Measurements from ENCODE around the gene STPG4.

STPG4 gene

DNA sequence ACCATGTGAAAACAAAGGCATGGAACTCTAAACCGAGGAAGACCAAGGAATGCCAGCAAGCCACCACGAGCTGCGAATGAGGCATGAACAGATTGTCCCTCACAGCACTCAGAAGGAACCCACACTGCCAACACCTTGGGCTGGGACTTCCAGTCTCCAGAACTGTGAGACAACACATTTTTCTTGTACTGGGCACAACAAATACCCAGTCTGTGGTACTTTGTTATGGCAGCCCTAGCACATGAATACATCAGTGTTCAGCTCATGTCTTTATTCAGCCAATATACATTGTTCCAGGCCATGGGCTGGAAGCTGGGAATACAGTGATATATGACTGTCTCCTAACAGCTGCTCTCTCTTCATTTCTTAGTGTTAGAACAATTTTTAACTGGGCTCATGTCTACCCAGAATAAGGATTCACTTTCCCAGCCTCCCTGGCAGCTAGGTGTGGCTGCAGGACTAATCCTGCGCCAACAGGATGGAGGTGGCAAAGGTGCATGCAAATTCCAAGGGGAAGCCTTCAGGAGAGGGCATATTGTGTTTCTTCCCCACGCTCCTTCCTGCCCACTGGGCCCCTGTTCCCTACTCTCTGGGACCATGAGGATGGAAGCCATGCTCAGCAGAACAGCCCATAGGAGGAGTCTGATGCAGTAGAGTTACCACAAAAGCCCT, 59.6 kb downstream of the STPG4 start:
- TF ChIP-seq, protein P1, sequence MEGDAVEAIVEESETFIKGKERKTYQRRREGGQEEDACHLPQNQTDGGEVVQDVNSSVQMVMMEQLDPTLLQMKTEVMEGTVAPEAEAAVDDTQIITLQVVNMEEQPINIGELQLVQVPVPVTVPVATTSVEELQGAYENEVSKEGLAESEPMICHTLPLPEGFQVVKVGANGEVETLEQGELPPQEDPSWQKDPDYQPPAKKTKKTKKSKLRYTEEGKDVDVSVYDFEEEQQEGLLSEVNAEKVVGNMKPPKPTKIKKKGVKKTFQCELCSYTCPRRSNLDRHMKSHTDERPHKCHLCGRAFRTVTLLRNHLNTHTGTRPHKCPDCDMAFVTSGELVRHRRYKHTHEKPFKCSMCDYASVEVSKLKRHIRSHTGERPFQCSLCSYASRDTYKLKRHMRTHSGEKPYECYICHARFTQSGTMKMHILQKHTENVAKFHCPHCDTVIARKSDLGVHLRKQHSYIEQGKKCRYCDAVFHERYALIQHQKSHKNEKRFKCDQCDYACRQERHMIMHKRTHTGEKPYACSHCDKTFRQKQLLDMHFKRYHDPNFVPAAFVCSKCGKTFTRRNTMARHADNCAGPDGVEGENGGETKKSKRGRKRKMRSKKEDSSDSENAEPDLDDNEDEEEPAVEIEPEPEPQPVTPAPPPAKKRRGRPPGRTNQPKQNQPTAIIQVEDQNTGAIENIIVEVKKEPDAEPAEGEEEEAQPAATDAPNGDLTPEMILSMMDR (IDR thresholded peaks at IDR 0.05; ENCODE audit: low read depth, low read length): no peak
- H3K4me3 ChIP-seq (ENCODE audit: low read depth, low read length): no peak overlapping the region

GRCh38 chr2:47094511-47095142, 60.5 kb downstream of the STPG4 start:
- TF ChIP-seq, protein P1 (IDR thresholded peaks at IDR 0.05; ENCODE audit: low read depth, low read length): no peak
- no peak overlapping the region for H3K4me3 ChIP-seq (ENCODE audit: low read depth, low read length)

- H3K4me3 ChIP-seq (ENCODE audit: low read depth, low read length): no peak overlapping the region
- TF ChIP-seq, protein P1 (IDR thresholded peaks at IDR 0.05; ENCODE audit: low read depth, low read length): no peak
These were observed 61.5 kb downstream of the STPG4 start for GRCh38 chr2:47093626-47094025.

DNA sequence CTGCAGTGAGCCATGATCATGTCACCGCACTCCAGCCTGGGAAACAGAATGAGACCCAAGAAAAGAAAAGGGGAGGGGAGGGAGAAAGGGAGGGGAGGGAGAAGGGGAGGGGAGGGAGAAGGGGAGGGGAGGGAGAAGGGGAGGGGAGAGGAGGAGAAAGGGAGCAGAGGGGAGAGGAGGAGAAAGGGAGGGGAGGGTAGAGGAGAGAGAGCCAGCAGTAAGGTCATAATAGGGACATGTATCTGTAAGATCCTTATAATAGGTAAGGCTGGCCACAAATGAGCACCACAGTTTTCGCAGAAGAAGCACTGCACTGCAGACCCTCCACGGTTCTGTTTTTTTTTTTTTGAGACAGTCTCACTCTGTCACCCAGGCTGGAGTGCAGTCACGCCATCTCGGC, 62.6 kb downstream of the STPG4 start:
- TF ChIP-seq, protein P1 (IDR thresholded peaks at IDR 0.05; ENCODE audit: low read depth, low read length): no peak
- H3K4me3 ChIP-seq (ENCODE audit: low read depth, low read length): no peak overlapping the region

DNA sequence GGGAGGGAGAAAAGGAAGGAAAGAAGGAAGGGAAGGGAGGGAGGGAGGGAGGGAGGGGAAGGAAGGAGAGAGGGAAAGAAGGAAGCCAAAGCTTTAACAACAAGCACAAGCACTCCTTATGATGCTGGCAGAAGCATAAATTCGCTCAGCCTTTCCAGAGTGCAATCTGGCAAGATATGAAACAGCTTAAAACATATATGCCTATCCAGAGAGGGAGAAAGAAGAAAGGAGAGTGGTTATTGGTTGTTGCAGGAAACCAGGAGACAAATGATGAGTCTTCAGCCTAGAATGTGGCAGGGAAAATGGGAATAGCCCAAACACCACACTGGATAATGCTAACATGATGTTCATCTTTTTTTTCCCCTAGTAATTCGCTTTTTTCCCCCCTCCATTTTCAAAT, 64.0 kb downstream of the STPG4 start:
- TF ChIP-seq, protein P1 (IDR thresholded peaks at IDR 0.05; ENCODE audit: low read depth, low read length): no peak
- no peak overlapping the region for H3K4me3 ChIP-seq (ENCODE audit: low read depth, low read length)

DNA sequence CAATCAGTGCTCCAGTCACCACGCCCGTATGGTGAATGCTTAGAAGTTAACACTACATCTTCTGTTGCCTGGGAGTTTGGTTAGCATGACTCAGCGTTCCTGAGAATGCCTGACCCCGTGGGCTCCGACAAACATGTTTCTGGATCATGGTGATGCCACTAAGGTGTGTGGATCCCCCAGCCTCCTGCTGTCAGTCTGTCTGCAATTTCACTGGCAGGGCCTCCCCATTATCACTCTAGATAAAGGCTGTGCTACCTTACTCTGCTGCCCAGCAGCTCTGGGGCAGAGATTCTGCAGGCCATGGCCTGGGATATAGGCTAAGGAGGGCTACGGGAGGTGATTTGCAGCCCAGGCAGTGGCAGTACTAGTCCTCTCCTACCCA, 66.0 kb downstream of the STPG4 start:
- H3K4me3 ChIP-seq (ENCODE audit: low read depth, low read length): no peak overlapping the region
- TF ChIP-seq, protein P1 (IDR thresholded peaks at IDR 0.05; ENCODE audit: low read depth, low read length): no peak

- H3K4me3 ChIP-seq (ENCODE audit: low read depth, low read length): no peak overlapping the region
- TF ChIP-seq, protein P1 (IDR thresholded peaks at IDR 0.05; ENCODE audit: low read depth, low read length): no peak
These were observed 66.6 kb downstream of the STPG4 start for GRCh38 chr2:47088371-47089082.
